ACHN (cell line): ENCODE measurements around the gene E2F1.
A peak's percentile ranks its signal among the peaks of the same experiment; 100 is the strongest.

ENCODE experiments used
- DNase-seq: peaks from one replicate; pipeline ENCODE4 v3.0.0-alpha.2; 2015
- in situ Hi-C: cut with HindIII; loops from 2 replicates; pipeline ENCODE4 v1.10.0; 2017; ENCODE audit warnings: low sequenced_read_pairs, low pct_ligation_motif_present, low pct_unique_long_range_greater_than_20kb

E2F1 gene

DNA sequence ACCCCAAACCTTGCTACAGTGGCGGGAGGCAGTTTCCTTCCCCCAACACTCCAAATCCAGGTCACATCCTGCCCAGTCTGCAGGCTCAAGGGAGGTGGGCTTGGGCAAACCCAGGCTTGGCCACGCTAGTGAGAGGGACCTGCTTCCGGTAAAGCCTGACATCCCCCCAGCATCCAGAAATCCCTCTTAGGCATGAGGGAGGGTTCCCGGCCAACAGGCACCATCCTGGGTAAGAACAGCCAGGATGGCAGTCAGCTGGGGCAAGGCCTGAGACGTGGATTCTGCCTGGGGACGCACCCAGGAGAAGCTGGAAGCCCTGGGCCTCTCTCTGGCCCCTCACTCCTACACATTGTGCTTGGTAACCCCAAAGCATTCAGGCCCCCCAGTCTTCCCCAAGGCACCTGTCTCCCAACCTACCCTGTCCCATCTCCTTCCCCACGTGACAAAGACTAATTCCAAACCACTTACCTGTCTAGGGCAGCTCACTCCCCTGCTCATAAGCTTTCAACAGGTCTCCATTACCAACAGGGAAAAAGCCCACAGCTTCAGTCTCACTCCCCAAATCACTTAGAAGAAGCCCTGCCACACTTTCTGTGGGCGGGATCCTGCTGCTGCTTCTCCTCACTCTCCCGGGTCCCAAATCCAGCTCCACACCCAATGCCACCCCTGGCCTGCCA lies 22.0 kb downstream of the E2F1 start:
- in situ Hi-C loops: no loop called here

GRCh38 chr20:33663161-33664084 lies 22.8 kb downstream of the E2F1 start:
- peak; percentile 74 for DNase-seq
- in situ Hi-C loops: no loop called here

More for the DNA sequence above, 22.0 kb downstream of the E2F1 start:
- no peak for DNase-seq

DNA sequence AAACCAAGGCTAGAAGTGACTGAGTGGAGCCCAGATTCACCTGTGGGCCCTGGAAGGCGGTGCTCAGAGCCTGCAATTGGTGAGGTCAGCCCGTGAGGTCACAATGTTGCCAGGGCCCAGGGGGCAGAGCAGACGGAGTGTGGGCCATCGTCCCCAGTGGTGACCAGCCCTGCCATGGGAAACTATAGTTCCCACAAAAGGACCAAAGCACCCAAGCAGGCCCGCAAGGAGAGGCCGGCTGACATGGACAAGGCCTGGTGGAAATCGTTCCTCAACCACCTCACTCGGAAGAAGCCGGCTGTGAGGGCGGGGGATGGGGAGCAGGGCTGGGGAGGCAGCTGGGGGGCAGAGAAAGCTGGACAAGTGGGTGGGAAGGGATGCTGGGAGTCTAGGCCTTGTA lies 24.0 kb downstream of the E2F1 start, which contains the start of gene C20orf144:
TSS of gene C20orf144 (plus strand) at position 156 of the 400 bp plus-strand sequence. CDS start at position 175, 19 bp downstream.
- no peak for DNase-seq
- in situ Hi-C loops: no loop called here

DNA sequence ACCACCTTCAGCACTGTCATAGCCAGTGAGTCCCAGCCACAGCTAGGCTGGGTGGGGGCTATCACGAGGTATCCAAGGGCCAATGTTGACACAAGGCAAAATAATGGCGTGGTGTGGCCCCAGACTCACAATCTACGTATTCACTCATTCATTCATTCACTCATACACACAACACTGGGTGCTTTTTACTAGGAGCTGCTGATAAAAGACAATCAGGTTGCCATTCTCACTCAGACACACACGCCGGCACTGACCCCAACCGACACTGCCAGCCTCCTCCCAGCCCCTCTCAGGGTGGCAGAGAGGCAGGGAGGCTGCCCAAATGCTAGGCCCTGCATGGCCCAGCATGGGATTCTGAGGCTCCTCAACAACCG lies 25.5 kb downstream of the E2F1 start:
- DNase-seq: no peak
- in situ Hi-C loops: no loop called here

GRCh38 chr20:33660035-33660684 lies 26.0 kb downstream of the E2F1 start:
- DNase-seq: no peak
- in situ Hi-C loops: no loop called here

DNA sequence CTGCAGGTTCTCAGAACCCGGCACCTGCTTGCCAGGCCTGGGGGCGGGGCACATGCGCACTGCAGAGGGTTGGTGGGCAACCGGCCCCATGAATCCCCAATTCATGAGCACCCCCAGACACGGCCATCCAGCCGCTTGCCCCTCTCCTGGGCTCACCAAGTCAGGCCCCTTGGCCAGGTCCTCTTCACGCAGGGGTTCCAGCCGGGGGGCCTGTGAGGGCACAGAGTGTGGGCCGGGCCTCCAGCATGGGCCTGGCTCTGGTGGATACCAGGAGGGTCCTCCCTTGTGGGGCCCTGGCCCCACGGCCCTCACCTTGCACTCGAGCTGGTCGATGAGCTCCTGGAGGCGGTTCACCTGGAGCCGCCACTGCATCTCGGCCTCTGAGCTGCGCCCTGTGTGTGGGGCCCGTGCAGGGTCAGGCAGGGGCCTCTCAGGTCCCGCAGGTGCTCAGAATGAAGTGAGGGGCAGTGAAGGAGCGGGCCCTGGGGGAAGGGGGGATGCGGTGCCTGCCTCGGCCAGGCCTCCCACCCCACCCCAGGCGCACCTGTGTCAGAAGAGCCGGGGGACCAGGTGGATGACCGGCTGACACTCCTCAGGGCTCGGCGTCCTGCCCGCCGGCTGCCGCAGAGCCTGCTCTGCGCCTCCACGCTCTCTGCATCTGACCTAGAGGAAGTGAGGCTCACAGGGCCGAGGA lies 26.7 kb downstream of the E2F1 start:
- in situ Hi-C loops: no loop called here
- no peak for DNase-seq

DNA sequence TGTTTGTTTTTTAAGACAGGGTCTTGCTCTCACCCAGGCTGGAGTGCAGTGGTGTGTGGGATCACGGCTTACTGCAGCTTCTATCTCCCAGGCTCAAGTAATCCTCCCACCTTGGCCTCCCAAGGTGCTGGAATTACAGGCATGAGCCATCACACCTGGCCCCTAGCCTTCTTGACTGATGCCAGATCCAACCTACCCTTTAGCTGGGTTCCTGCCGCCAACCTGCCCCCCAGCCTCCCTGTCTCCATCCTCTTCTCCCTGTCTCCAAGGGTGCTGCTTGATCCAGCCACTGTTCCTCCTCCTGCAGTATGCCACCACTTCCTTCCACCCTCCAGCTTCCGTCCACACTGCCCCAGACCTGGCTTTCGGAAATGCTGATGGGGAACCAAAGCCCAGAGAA lies 27.3 kb downstream of the E2F1 start:
- no peak for DNase-seq
- in situ Hi-C loops: no loop called here

DNA sequence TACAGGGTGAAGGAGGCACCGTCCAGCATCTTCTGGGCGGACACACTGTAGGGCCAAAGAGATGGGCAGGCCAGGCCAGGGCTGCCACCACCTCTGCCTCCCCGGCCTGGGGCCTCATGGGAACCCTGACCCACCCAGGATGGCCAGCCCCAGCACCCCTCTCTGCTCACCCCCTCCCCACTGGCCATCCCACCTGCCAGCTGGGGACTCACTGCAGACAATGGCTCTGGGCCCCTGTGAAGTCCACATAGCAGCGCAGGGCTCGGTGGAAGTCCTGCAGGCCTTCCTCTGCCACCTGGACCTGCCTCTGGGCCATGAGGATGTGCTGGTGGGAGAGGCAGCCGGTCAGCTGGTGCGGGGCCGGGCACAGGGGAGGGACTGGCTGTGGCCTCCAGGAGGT lies 27.7 kb downstream of the E2F1 start:
- in situ Hi-C loops: no loop called here
- no peak for DNase-seq

DNA sequence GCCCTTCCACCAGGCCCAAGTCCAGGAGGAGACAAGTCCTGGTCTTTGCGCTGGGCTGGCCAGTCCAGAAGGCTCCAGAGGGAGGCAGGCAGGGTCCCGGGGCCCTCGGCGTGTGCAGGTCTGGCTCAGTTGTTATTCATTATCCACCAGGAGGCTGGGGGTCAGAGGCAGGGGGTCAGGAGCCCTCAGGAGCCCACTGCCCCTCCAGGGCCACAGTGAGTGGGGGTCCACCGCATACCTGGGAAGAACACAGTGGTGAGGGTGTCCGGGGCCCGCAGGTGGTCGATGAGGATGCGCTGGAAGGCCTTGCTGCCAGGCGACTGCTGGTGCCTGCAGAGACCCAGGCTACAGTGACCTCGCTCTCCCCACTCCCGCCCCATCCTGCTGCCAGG lies 28.5 kb downstream of the E2F1 start:
- DNase-seq: no peak
- in situ Hi-C loops: no loop called here

DNA sequence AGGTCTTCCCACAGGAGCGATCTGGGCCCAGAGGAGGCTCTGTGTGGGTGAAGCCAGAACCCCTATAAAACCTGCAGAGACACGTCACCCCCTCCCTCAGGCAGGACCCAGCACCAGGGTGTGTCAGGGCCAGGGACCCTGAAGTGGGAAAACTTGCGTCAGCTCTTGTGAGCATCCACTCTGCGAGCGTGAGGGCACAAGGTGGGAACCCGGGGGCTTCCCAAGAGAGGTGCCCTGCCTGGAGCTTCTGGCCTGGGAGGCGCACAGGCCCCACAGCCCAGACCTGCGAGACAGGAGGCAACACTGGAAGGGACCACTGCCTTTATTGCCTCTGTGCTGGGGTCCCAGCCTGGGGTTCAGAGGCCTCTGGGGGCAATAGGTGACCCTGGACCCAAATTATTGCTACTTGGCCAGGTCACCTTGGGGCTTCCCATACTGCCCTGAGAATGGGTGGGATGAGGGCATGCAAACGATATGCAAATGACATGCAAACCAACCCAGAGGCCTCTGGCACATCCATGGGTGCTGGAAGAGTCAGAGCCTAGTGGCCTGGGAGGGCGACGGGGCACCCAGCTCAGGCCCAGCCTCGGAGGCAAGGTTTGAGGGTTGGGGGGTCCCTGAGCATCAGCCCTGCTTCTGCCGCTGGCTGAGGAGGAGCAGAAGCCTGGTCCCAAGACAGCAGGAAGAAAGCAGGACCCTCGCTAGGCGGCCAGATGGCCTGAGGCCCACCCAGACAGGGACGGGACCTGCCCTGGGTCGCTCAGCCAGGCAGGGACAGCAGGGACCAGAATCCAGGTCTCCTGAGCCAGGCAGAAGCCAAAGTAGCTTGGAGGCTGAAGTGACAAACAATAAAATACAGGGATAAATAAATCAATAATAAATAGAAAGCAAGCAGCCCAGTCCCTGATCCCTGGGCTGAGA lies 29.1 kb downstream of the E2F1 start:
- no peak for DNase-seq

GRCh38 chr20:33656010-33656782 lies 30.0 kb downstream of the E2F1 start:
- no peak for DNase-seq
- in situ Hi-C loops: no loop called here

More for the DNA sequence above, 29.1 kb downstream of the E2F1 start:
- in situ Hi-C loops: no loop called here

DNA sequence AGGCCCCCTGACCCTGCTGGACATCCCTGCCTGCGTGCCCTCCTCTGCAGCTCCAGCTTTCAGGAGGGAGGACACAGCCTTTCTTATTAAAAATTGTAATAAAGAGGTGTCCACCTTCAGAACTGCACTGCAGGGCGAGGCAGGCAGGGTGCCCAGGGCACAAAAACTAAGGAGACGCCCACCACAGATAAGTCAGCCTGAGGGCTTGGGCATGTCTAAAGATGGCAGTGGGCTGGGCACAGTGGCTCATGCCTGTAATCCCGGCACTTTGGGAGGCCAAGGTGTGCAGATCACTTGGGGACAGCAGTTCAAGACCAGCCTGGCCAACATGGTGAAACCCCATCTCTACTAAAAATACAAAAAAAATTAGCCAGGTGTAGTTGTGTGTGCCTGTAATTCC lies 31.0 kb downstream of the E2F1 start:
- in situ Hi-C loops: no loop called here
- no peak for DNase-seq

- in situ Hi-C loops: no loop called here
- DNase-seq: no peak
Observed at GRCh38 chr20:33654680-33655161, 31.5 kb downstream of the E2F1 start.

GRCh38 chr20:33653900-33654596 lies 32.1 kb downstream of the E2F1 start:
- no peak for DNase-seq
- in situ Hi-C loops: no loop called here

DNA sequence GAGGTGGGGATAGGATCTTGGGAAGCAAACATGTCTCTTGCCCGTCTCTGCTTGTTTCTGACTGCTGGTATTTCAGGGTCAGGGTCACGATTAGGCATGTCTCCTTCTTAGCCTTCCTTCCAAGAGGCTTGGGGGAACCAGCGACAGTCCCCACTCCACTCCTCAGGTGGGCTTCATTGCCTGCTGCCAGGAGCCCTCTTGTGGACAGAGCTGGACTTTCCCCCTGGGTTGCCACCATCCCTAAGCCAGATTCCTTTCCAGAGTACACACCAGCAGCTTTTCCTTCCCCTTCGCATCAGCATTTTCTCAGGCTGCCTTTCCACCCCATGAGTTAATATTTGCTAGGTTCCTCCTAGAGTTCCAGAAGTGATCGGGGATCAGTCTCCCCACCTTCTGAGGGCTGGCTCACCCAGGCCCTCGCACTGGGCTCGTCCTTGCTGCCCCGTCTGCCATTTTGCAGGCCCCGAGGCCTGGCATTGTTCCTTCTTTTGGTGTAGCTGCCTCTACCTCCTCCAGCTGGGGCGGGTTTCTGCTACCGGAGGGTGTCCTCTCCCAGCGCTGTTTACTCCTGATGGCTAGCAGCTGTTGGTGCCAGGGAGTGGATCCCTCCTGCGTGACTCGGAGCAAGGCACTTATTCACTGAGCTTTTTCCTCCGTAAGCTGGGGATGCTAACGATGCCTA lies 32.8 kb downstream of the E2F1 start:
- DNase-seq: peak; percentile 56
- in situ Hi-C loops: no loop called here

- in situ Hi-C loops: no loop called here
- DNase-seq: no peak
Observed at GRCh38 chr20:33651562-33652048, 34.6 kb downstream of the E2F1 start.
